ENCODE measurements around the gene BANF1. TPM values are rescaled to one million over a fixed set of nuclear protein-coding genes. Genes with fewer than 3 reads are reported as not detected.

Gene BANF1
- total and polyA plus RNA-seq, 2 experiments from 2014 or later: 31.6 to 330 TPM

DNA sequence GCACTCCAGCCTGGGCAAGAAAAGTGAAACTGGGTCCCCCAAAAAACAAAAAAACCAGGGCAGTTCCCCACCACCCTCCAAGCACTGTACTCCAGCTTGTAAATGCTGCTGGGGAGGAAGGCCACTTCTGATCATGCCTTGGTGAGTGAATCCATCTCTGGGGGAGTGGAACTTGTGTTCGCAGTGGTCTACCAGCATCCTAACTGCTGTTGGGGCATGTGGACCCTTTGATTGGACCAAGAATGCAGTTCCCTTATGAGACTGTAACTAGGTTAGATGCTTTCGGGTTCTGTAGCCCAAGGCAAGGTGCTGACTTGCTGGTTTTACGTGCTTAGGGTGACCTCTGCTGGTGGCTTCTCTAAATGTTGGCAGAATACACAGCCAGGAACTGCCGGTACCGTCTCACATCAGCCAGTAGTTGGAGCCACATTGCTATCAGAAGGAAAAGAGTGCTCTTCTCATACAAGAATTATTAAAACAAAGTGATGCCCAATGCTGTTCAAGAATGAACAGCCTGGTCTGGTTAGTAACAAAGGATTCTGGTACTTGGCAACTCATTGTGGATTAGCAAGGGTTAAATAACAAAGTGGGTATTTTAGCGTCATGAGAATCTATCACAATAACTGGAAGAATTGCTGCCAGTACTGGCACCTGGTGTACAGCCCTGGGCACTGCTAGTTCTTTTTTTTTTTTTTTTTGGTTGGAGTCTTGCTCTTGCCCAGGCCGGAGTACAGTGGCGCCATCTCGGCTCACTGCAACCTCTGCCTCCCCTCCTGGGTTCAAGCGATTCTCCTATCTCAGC is 13.3 kb upstream of the BANF1 start:
- Histone ChIP-seq H4K20me1 (ENCODE audit: insufficient read depth) (no peaks in the 10 kb centered on the region), H3K27me3 (replicated peaks; ENCODE audit: insufficient read depth) (no peaks in the 10 kb centered on the region), H3K9ac (0 out of 2 replicates have a peak overlapping the region, but pooled peaks have one; percentile 2), H3K9me2 (ENCODE audit: insufficient read depth) (no peaks in the 10 kb centered on the region), H3K4me2 (ENCODE audit: unreplicated experiment) (no peak overlapping the region), H3K79me2 (ENCODE audit: insufficient read depth) (no peaks in the 10 kb centered on the region), H2AFZ (no peak overlapping the region), H3K9me3 (ENCODE audit: low read depth) (no peaks in the 10 kb centered on the region), H3K27ac (peak overlapping the region; percentile 43), H3K4me3 (no peak overlapping the region), H3F3A (ENCODE audit: insufficient read depth) (peaks cover 16% of the 10 kb centered on the region), H3K36me3 (ENCODE audit: low read depth) (no peaks in the 10 kb centered on the region; the same call in 1 of the 2 replicates), H3K4me1 (ENCODE audit: insufficient read depth) (no peaks in the 10 kb centered on the region)
- in situ Hi-C loops (cut with MboI): loop anchor here (10.0 kb wide), 1 partner anchor 104 kb away; the partner anchor contains the start of gene FIBP
- 13 to 16% methylated on average over 7 to 10 of the region's 10 CpGs for WGBS, 2 experiments (ENCODE audit: low coverage in 1 of 2, low lambda C conversion rate in 2 of 2, missing lambda C conversion rate in 2 of 2)
- DNase-seq: peak; percentile 95
- no peak for TF ChIP-seq EZH2phosphoT487 (IDR thresholded peaks at IDR 0.05; ENCODE audit: insufficient read depth, low read depth)
- no peak for TF ChIP-seq EZH2 (IDR thresholded peaks at IDR 0.05; ENCODE audit: insufficient read depth, poor library complexity, severe bottlenecking)

DNA sequence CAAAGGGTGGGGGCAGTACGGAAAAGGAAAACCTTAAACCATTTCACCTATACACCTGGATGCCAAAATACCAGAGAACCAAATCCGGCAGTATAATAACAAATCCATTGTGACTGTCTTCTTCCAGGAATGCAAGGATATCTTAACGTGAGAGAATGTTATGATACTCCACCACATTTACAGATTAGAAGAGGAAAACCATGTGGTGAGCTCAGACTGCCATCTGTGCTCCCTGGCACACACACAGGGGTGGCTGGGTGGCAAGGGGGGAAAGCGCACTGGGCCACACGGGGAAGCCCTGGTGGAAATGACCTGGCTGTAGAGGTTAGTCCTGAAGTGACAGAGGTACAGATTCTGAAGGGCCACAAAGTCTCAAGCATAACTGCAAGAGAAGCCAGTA is 10.2 kb upstream of the BANF1 start:
- no peak for TF ChIP-seq EZH2 (IDR thresholded peaks at IDR 0.05; ENCODE audit: insufficient read depth, poor library complexity, severe bottlenecking)
- no peak for TF ChIP-seq EZH2phosphoT487 (IDR thresholded peaks at IDR 0.05; ENCODE audit: insufficient read depth, low read depth)
- Histone ChIP-seq H3K9ac (no peak overlapping the region), H3K27ac (no peak overlapping the region), H3K79me2 (ENCODE audit: insufficient read depth) (no peaks in the 10 kb centered on the region), H3K36me3 (ENCODE audit: low read depth) (no peaks in the 10 kb centered on the region; the same call in 1 of the 2 replicates), H3F3A (ENCODE audit: insufficient read depth) (peaks cover 11% of the 10 kb centered on the region), H3K9me2 (ENCODE audit: insufficient read depth) (no peaks in the 10 kb centered on the region), H3K4me2 (ENCODE audit: unreplicated experiment) (no peak overlapping the region), H3K9me3 (ENCODE audit: low read depth) (no peaks in the 10 kb centered on the region), H3K4me1 (ENCODE audit: insufficient read depth) (no peaks in the 10 kb centered on the region), H3K4me3 (no peak overlapping the region), H2AFZ (no peak overlapping the region), H3K27me3 (replicated peaks; ENCODE audit: insufficient read depth) (no peaks in the 10 kb centered on the region), H4K20me1 (ENCODE audit: insufficient read depth) (no peaks in the 10 kb centered on the region)
- 78 to 81% methylated on average over 5 of the region's 5 CpGs for WGBS, 2 experiments (ENCODE audit: low coverage in 1 of 2, low lambda C conversion rate in 2 of 2, missing lambda C conversion rate in 2 of 2)
- in situ Hi-C loops (cut with MboI): no loop called here
- no peak for DNase-seq

DNA sequence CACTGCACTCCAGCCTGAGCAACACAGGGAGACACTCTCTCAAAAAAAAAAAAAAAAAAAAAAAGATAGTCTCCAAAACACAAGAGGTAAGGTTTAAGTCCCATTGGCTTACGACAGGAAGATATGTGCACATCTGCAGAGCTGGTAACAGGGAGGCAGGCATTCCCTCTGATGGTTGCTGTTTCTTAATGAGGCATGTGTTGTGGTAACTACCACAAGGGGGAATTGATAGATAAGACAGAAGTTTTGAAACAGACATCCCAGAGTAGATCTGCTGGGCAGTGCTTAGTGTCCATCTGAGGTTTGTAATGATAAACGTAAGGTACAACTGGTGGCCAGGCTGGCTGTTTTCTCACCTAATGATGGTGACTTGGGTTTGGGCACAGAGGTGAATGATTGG is 5.0 kb upstream of the BANF1 start:
- H2AFZ ChIP-seq: no peak overlapping the region
- TF ChIP-seq EZH2 (IDR thresholded peaks at IDR 0.05; ENCODE audit: insufficient read depth, poor library complexity, severe bottlenecking) (no peak), EZH2phosphoT487 (IDR thresholded peaks at IDR 0.05; ENCODE audit: insufficient read depth, low read depth) (no peak)
- H3F3A ChIP-seq (ENCODE audit: insufficient read depth): peaks cover 6% of the 10 kb centered on the region
- no peak overlapping the region for H3K9ac ChIP-seq
- H3K9me3 ChIP-seq (ENCODE audit: low read depth): no peaks in the 10 kb centered on the region
- no peak for DNase-seq
- WGBS, 2 experiments (ENCODE audit: low coverage in 1 of 2, low lambda C conversion rate in 2 of 2, missing lambda C conversion rate in 2 of 2): 54% methylated on average over 2 of the region's 2 CpGs
- H3K27me3 ChIP-seq (replicated peaks; ENCODE audit: insufficient read depth): no peaks in the 10 kb centered on the region
- in situ Hi-C loops (cut with MboI): no loop called here
- H3K4me2 ChIP-seq (ENCODE audit: unreplicated experiment): no peak overlapping the region
- no peak overlapping the region for H3K27ac ChIP-seq
- H3K9me2 ChIP-seq (ENCODE audit: insufficient read depth): no peaks in the 10 kb centered on the region
- H3K4me1 ChIP-seq (ENCODE audit: insufficient read depth): peaks cover 5% of the 10 kb centered on the region
- H3K36me3 ChIP-seq (ENCODE audit: low read depth): peaks cover 16% of the 10 kb centered on the region; the same call in 1 of the 2 replicates
- no peaks in the 10 kb centered on the region for H4K20me1 ChIP-seq (ENCODE audit: insufficient read depth)
- H3K79me2 ChIP-seq (ENCODE audit: insufficient read depth): peaks cover 47% of the 10 kb centered on the region
- no peak overlapping the region for H3K4me3 ChIP-seq

DNA sequence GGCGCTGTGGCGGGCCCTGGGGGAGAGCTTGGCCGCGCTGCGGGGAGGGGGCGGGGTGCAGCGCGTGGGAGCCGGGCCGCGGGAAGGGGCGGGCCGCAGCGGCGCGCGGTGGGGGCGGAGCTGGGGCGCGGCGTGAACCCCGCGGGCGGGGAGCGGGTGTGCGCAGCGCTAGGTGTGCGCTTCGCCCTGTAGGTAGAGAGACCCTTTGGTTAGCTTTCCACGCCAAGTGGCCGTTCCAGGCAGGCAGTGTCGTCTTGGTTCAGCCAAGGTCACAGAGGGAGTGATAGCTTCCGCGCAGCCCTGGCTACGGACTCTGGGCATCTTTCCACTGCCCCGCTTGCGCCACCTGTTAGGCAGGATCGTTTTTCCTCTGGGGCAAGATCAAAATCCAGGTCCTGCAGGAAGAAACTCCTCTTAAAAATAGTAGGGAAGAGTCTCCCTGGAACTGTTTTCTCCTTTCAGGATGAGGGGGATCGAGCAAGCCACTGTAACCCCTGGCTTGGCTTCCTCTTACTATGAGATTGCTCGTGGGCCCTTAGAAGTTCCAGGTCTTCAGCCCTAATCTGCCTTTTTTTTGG is 434 bp downstream of the BANF1 start:
- peak overlapping the region; percentile 82 for H3K27ac ChIP-seq
- peak overlapping the region; percentile 86 for H3K4me3 ChIP-seq
- peak overlapping the region; percentile 83 for H2AFZ ChIP-seq
- H3K4me1 ChIP-seq (ENCODE audit: insufficient read depth): peaks cover 5% of the 10 kb centered on the region
- TF ChIP-seq EZH2 (IDR thresholded peaks at IDR 0.05; ENCODE audit: insufficient read depth, poor library complexity, severe bottlenecking) (no peak), EZH2phosphoT487 (IDR thresholded peaks at IDR 0.05; ENCODE audit: insufficient read depth, low read depth) (no peak)
- H4K20me1 ChIP-seq (ENCODE audit: insufficient read depth): no peaks in the 10 kb centered on the region
- in situ Hi-C loops (cut with MboI): no loop called here
- peak; percentile 70 for DNase-seq
- H3K9me2 ChIP-seq (ENCODE audit: insufficient read depth): no peaks in the 10 kb centered on the region
- peaks cover 21% of the 10 kb centered on the region for H3K36me3 ChIP-seq (ENCODE audit: low read depth)
- no peaks in the 10 kb centered on the region for H3K9me3 ChIP-seq (ENCODE audit: low read depth)
- H3K79me2 ChIP-seq (ENCODE audit: insufficient read depth): peaks cover 64% of the 10 kb centered on the region
- H3K9ac ChIP-seq: peak overlapping the region; percentile 88
- 2% methylated on average over 12 to 40 of the region's 40 CpGs for WGBS, 2 experiments (ENCODE audit: low coverage in 1 of 2, low lambda C conversion rate in 2 of 2, missing lambda C conversion rate in 2 of 2)
- peaks cover 6% of the 10 kb centered on the region for H3F3A ChIP-seq (ENCODE audit: insufficient read depth)
- peak overlapping the region; percentile 91 for H3K4me2 ChIP-seq (ENCODE audit: unreplicated experiment)
- no peaks in the 10 kb centered on the region for H3K27me3 ChIP-seq (replicated peaks; ENCODE audit: insufficient read depth)

Data from GM23248 (cell line).